ENCODE measurements around the gene CNPY3.

DNA sequence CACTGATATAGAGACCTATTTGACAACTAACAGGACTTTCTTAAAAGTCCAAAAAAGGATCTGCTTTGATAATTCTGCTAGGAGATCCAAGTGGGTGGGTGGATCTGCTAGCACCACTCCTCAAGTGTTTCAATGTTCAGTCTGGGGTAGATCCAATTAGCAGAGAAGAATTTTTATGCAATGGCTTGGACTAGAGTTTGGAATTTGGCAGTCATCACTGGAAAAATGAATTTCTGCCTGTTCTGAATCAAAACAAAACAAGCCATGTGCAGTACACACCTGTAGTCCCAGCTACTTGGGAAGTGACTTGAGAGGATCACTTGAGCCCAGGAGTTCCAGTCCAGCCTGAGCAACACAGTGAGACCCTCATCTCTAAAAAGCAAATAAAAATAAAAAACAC, 18.7 kb downstream of the CNPY3 start:
- TF ChIP-seq MED13 (CRISPR knock-in tag; IDR thresholded peaks at IDR 0.05) = no peak
- TF ChIP-seq BHLHE40 (IDR thresholded peaks at IDR 0.05; ENCODE audit: low read length) = no peak
- TF ChIP-seq ZNF207 (IDR thresholded peaks at IDR 0.05; ENCODE audit: borderline replicate concordance) = no peak
